Retinal pigment epithelial cell (primary cell): Measurements from ENCODE around the gene C10orf90.

ENCODE experiments used
- DNase-seq: peaks from one replicate; pipeline ENCODE4 v3.0.0-alpha.2; 2010; ENCODE audit warnings: low read depth
- H3K4me3 ChIP-seq: 2 replicates; pipeline ENCODE4 v1.5.1; 2011; ENCODE audit warnings: mild to moderate bottlenecking, low read length, control low read depth, moderate library complexity
- CTCF ChIP-seq: conservative IDR thresholded peaks from 2 replicates; pipeline ENCODE4 v1.5.1; 2011; ENCODE audit warnings: low read depth, low read length, control low read depth, inconsistent platforms

Gene C10orf90

GRCh38 chr10:126392469-126392868 lies 278.0 kb downstream of the C10orf90 start:
- DNase-seq: no peak
- no peak overlapping the region for H3K4me3 ChIP-seq
- no peak for TF ChIP-seq CTCF

- H3K4me3 ChIP-seq: no peak overlapping the region
- no peak for DNase-seq
- no peak for TF ChIP-seq CTCF
These were observed 278.4 kb downstream of the C10orf90 start for GRCh38 chr10:126392068-126392467.

- no peak overlapping the region for H3K4me3 ChIP-seq
- TF ChIP-seq CTCF: no peak
- no peak for DNase-seq
These were observed 279.2 kb downstream of the C10orf90 start for GRCh38 chr10:126391192-126391885.

GRCh38 chr10:126390324-126390723 lies 280.2 kb downstream of the C10orf90 start:
- DNase-seq: no peak
- H3K4me3 ChIP-seq: no peak overlapping the region
- TF ChIP-seq CTCF: no peak

GRCh38 chr10:126387931-126388911 lies 282.3 kb downstream of the C10orf90 start, which contains the start of gene ADAM12:
Gene ADAM12, minus strand, starts transcription at chr10:126388477. Its CDS starts 332 bp downstream, at chr10:126388145.
- no peak for DNase-seq
- no peak for TF ChIP-seq CTCF
- peak within 1 kb of the TSS; percentile 65 for H3K4me3 ChIP-seq

- peak; percentile 81 for TF ChIP-seq CTCF
- no peak for DNase-seq
- peak overlapping the region; percentile 65 for H3K4me3 ChIP-seq
These were observed 283.2 kb downstream of the C10orf90 start for GRCh38 chr10:126387041-126387921.
